Sigmoid colon (tissue), 4 donors: Measurements from ENCODE around the gene EEF2.

Experiments
- CTCF ChIP-seq, 4 experiments: fragments of 450-650 bp in 3 of 4; fragments of 200-600 bp in 1 of 4; IDR thresholded peaks; one replicate each; pipeline ENCODE4 v1.5.1; 2016 to 2019; ENCODE audit warnings: antibody characterized with exemption in 4 of 4, mild to moderate bottlenecking in 3 of 4, moderate library complexity in 2 of 4
- EP300 ChIP-seq, 4 donors: sonication (generic); formaldehyde crosslinking; IDR thresholded peaks; one replicate each; pipeline ENCODE4 v1.6.1; 2017; ENCODE audit warnings: antibody characterized with exemption in 4 of 4
- POLR2A ChIP-seq, 2 donors: fragments of 450-650 bp; IDR thresholded peaks; one replicate each; pipeline ENCODE4 v1.6.1; 2016; ENCODE audit warnings: antibody characterized with exemption in 2 of 2, mild to moderate bottlenecking in 2 of 2, moderate library complexity in 2 of 2

GRCh38 chr19:3979674-3980352 is 5.5 kb downstream of the EEF2 start:
- TF ChIP-seq CTCF (IDR thresholded peaks at IDR 0.05) (no peak), EP300 (IDR thresholded peaks at IDR 0.05) (no peak), POLR2A (IDR thresholded peaks at IDR 0.05) (peak in 1 of 2 donors; percentile 9)
